RCC 7860 (cell line): ENCODE results near the gene ATG13.

Experiments
- DNase-seq: peaks from one replicate; pipeline ENCODE4 v3.0.0-alpha.2; 2015; ENCODE audit warnings: low spot score
- FAIRE-seq: peaks from 2 replicates; lab custom pipeline; 2012; peaks lifted over from hg19 to GRCh38; lab: Jason Lieb, UNC

ATG13 gene

DNA sequence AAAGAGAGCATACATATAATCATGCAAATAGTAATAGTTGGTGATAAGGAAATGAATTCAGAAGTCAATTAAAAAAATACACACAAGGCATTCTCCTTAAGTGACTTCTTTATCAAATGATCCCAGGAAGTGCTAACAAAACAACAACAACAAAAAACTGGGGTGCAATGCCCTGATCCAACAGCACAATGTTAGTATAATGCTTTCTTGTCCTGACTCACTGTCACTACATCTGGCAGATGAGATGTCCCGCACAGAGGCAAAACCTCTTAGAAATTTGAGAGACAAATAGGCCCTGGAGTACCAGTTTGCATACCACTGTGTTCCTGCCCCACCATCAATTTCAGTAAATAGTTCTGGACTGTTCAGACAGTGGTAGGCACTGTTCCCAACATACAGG is 12.6 kb upstream of the ATG13 start:
- DNase-seq (no peak), FAIRE-seq (no peak)

DNA sequence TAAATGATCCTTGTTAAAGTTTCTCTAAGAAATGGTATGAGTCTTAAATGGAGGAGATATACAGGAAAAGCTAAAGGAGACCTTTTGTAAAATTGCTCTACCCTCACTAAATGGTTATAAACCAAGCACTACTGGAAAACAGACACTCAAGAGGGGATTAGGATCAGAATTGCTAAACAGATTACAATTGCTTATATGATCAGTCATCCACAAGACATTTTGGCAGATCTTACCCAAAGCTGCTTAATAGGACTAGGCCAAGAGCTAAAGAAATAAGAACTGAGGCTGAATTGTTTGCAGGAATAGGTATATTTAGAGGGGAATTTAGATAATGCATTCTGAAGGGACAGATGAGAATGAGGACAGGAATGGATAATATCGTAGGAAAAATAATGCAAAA is 9.8 kb upstream of the ATG13 start:
- FAIRE-seq (no peak), DNase-seq (no peak)

DNA sequence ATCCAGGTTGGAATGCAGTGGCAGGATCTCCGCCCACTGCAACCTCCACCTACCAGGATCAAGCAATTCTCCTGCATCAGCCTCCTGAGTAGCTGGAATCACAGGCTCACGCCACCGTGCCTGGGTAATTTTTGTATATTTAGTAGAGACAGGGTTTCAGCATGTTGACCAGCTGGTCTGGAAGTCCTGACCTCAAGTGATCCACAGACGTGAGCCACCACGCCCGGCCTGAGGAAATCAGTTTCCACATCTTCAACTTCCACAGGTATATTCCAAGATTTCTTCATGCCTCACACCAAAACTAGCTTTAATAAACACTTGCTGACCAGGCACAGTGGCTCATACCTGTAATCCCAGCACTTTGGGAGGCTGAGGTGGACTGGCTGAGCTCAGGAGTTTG is 8.0 kb upstream of the ATG13 start:
- FAIRE-seq (no peak), DNase-seq (no peak)

DNA sequence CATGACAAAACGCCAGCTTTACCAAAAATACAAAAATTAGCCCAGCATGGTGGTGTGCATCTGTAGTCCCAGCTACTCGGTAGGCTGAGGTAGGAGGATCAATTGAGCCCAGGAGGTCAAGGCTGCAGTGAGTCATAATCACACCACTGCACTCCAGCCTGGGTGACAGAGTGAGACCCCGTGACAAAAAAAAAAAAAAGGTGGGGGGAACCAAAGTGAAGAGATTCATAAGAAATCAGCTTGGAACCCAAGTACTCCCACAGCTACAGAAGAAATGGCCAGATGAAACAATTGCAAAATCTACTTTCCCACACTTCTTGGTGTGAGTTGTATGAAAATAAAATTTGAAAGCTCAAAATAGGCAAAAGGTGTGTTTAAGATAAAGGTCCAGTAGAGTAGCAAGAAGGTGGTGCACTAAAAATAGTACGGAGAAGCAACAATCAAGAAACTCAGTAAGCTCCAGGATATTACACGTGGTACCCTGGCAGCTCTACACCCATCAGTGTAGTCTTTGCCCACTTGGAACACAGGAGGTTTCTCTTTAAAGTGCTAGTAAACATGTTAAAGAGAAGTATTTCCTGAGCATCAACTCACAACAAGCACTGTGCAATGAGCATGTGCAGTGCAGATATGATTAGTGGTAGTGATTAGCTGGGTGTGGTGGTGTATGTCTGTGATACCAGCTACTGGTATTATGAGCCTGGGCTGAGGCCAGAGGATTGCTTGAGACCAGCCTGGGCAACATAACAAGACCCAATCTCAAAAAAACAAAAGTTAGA is 5.6 kb upstream of the ATG13 start:
- FAIRE-seq (no peak), DNase-seq (no peak)

DNA sequence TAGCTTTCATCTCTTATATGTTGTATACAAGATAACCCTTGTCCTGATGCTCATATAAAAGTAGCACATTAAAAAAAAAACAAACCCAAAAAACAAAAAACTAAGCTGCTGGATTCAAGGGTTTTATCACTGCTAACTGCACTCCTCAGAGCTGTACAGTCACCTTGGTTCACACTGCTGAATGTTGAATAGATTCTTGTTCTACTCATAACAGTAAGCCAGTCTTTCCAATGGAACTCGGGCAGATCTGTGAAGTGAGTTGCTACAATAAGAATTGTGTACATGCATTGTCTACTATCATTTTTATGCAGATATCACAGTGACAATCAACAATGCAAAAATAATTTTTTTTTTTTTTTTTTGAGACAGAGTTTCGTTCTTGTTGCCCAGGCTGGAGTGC is 5.0 kb upstream of the ATG13 start:
- FAIRE-seq: no peak
- no peak for DNase-seq

DNA sequence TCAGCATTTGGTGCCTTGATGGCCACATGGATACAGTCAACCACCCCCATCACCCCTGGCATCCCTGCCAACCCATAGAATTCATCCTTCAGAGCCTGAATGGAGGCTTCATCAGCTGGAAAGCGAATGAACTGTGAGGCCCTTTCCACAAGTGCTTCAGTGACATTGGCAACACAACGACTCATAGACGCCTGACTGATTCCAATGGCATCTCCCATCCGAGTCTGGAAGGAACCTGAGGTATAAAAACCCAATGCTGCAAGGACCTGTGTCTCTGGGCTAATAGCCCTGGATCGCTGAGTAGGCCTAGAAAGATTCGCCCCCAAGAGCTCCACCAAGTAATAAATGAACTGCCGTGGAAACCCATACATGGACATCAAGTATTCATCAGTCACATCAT is 1.6 kb upstream of the ATG13 start:
- peak; percentile 40 for DNase-seq

DNA sequence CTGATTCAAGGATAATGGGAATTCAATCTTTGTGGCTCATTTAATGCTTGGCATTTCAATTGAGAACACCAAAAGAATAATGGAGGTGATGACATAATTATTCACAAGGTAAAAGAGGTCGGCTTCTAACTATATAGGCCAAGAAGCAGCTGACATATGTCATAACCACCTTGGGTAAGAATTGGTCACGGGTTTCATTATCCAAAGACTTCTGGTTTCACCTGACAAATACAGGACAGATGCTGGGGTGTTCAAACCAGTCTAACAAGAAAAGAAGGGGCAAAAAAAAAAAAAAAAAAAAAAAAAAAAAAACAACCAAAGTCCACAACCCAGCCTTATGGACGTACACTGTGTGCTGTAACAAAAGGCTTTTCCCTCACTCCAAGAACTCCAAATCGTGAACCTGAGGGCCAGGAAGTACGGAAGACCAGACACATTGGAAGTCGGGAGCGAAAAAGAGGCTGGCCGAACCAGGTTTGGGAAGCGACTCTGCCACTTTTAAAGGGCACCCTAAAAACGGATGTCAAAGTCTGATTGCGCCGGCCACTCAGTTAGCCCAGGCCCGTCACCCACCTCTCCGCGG is 711 bp upstream of the ATG13 start:
- no peak for FAIRE-seq

More for the DNA sequence above, 1.6 kb upstream of the ATG13 start:
- no peak for FAIRE-seq

DNA sequence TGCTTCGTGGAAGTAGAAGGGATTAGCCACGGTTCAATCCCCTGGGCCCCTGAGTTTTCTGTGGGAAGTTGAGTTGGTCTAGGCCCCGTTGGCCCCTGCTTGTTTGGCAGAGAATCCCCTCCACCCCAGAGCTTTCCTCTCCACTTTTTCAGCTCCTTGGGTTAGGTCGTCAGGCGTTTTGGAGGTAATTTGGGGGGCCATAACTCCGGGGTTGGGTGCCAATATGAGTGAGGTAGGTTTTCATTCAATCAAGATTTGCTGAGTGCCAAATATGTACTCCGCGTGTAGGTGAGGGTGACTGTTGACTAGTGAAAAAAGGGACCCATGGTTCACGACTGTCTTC is 590 bp downstream of the ATG13 start:
- DNase-seq (no peak), FAIRE-seq (no peak)

More for the DNA sequence above, 711 bp upstream of the ATG13 start:
- no peak for DNase-seq

DNA sequence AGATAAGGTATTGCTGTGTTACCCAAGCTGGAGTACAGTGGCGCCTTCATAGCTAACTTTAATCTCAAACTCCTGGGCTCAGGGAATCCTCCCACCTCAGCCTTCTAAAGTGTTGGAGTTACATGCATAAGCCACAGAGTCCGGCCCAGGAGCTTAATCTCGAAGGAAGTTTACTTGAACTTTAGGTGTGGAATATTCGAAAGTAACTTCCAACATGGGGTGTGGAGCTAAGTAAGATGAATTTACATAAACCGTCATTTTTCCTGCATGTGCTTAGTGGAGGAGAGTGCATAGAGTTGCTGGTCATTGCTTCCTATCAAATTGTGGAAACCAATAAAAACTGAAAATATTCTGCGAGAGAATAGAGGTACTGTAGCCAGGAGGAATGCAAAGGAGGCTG is 1.5 kb downstream of the ATG13 start:
- DNase-seq (no peak), FAIRE-seq (no peak)

DNA sequence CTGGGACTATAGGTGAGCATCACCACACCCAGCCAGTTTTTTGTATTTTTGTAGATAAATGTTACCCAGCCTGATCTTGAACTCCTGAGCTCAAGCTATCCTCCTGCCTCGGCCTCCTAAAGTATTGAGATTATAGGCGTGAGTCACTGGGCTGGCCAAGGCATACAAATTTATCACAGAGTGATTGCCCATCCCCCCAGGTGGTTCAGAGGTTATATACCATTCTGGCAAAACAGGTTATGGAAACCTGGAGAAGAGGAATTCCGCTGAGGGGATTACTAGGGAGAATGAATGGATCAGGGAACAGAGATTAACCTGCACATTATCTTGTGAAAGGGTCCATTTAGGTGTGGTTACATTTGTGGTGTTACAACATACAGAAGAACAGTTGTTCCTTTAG is 8.1 kb downstream of the ATG13 start:
- FAIRE-seq (no peak), DNase-seq (no peak)

DNA sequence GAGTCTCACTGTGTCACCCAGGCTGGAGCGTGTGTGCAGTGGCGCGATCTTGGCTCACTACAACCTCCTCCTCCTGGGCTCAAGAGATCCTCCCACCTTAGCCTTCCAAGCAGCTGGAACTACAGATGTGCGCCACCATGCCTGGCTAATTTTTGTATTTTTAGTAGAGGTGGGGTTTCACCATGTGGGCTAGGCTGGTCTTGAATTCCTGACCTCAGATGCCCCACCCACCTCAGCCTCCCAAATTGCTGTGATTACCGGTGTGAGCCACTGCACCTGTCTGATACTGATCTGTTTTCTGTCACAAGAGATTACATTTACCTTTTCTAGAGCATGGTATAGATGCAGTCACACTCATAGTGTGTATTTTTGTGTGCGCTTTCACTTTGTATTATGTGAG is 11.6 kb downstream of the ATG13 start:
- DNase-seq: no peak

DNA sequence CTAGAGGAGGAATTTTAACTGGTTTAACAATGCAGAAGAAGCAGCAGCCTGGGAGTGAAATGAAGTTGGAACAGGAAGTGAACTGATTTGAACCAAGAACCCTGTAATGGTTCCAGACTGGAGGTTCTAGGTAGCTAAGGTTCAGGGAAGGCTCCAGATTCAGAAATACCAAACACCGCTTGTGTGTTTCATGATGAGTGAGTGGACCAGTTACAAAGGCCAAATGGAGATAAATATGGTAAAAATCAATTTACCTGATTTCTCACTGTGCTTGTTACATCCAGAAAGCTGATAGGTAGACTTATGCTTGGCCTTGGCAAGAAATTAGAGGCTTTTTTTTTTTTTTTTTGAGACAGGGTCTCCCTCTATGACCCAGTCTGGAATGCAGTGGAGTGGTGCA is 12.9 kb downstream of the ATG13 start:
- DNase-seq: no peak
- no peak for FAIRE-seq

More for the DNA sequence above, 11.6 kb downstream of the ATG13 start:
- no peak for FAIRE-seq

DNA sequence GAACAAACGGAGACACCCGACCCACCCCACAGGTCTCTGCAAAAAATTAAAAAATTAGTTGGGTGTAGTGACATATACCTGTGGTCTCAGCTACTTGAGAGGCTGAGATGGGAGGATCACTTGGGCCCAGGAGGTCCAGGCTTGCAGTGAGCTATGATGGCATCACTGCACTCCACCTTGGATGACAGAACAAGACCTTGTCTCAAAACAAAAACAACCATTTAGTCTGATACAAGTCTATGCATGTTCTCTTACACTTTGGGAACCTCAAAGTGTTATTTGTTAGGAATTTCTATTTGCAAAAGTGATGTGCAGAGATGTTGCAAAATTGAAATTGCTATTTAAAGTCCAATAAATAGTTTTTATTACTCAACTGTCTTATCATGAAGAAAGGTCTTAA is 14.3 kb downstream of the ATG13 start:
- DNase-seq: no peak
- no peak for FAIRE-seq

DNA sequence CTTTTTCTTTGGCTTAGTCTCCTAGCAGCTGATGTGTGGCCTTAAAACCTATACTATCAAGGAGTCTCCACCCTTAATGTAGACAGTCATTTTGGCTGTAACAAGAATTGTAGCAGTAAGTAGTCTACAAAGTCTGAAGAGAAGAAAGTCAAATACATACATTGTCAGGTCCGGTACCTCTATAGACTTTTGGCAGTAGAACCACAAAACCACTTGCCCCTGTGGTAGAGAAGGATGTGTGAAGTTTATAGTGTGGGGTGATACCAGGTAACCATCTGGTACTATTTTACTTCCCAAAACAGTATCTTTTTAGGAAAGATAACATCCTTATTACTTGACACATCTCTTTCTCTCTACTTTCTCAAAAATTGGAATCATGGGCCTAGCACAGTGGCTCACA is 15.1 kb downstream of the ATG13 start:
- no peak for FAIRE-seq
- no peak for DNase-seq

DNA sequence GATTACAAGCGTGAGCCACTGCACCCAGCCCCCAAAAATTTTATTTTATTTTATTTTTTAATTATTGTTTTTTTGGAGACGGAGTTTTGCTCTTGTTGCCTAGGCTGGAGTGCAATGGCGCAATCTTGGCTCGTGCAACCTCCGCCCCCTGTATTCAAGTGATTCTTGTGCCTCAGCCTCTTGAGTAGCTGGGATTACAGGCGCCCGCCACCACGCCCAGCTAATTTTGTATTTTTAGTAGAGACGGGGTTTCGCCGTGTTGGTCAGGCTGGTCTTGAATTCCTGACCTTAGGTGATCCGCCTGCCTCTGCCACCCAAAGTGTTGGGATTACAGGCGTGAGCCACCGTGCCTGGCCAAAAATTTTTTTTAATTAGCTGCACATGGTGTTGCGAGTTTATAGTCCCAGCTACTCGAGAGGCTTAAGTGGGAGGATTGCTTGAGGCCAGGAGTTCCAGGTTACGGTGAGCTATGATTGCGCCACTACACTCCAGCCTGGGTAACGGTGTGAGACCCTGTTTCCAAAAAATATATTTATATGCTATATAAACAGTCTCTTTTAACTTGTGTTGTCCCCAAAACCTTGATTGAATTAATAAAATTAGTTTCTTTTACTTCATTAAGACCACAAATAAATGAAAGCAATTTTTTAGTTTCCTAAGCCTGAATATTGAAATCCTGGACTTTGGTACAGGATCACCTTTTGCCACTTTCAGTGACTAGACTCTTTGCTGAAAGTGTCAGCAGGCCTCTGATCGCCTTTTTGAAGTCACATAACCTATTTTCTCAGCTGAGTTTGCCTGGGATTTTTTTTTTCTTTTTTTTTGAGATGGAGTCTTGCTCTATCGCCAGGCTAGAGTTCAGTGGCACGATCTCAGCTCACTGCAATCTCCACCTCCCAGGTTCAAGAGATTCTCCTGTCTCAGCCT is 16.2 kb downstream of the ATG13 start:
- no peak for DNase-seq
- FAIRE-seq: no peak

DNA sequence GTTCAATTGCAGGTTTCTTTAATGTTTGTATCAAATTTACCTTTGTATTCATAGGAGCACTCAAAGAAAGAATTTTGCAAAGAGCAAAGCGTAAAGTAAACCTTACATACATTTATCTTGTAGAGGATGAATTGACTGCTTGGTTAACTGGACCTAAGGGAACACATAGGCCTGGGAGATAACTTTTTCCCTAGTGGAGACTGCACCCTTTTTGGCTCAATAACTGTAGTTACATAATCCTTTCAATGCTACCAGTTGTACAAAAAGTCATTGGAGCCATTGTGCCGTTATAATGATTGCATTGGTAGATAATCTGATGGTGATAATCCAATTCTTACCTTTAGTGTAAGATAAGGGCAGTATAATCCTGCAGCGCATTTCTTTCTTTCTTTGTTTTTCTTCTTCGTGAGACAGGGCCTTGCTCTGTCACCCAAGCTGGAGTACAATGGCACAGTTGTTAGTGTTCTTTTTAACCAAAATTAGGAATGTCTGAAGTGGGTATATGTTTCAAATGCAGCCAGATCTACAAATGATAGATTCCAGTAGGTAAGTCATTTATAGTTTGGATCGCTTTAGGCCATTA is 18.3 kb downstream of the ATG13 start:
- DNase-seq (no peak), FAIRE-seq (no peak)

DNA sequence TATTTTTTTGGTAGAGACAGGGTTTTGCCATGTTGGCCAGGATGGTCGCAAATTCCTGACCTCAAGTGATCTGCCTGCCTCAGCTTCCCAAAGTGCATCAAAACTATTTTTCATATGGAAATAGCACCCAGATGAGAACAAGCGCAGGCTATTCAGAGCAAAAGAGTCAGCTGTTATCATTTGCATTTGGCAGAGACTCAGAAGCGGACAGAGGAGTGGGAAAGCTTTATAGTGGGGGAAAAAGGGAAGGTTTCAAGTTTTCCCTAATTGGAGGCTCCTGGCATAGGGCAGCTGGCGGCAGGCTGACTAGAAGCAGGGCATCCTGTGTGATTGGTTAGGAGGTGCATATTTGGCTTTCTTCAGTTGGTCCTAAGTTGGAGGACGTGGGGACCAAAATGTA is 20.2 kb downstream of the ATG13 start:
- FAIRE-seq (no peak), DNase-seq (no peak)

DNA sequence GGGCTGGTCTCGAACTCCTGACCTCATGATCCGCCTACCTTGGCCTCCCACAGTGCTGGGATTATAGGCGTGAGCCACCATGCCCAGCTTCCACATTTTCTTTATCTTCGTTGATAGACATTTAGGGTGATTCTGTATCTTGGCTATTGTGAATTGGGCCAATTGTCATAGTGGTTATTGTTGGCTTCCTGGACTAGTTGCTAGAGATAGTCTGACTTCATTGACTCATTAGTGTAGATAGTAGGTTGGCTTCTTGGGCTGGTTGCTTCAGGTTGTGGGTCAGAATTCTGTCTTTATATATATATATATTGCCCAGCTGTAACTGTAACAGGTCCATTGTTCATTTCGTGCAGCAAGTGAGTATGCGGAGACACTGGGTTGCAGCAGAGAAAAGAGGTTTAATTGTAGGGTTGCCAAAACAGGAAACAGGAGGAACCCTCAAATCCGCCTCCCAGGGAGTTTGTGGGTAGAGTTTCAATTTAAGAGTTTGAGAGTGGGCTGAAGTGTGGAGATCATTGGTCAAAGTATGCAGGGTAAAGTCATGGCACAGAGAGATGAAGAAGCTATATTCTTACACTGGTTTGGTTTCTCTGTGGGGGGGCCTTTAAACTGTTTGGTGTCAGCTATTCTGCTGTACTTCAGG is 22.0 kb downstream of the ATG13 start:
- FAIRE-seq (no peak), DNase-seq (no peak)

DNA sequence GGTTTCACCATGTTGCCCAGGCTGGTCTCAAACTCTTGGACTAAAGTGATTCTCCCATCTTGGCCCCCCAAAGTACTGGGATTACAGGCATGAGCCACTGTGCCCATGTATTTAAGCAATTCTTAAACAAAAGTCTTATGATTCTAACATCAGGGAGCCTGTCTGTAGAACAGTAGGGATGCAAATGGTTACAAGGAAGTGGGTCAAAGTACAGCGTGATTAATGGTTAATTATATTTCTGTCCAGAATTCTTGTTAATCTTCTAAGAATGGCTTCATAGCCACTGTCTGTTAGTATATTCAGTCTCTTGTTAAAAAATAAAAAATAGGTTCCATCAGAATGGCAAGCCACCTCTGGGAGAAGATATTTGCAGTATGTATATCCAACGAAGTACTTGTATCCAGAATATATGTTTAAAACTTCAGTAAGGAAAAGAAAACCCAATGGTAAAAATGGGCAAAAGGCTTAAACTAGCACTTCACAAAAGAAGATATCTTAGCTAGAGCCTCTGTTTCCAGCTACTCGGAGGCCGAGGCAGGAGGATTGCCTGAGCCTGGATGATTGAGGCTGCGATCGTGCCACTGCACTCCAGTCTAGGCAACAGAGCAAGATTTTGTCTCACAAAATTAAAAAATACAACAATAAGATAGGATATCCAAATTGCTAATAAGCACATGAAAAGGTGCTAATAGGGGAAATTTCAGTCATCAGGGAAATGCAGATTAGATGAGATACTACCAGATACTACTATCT is 22.9 kb downstream of the ATG13 start:
- FAIRE-seq (no peak), DNase-seq (no peak)

DNA sequence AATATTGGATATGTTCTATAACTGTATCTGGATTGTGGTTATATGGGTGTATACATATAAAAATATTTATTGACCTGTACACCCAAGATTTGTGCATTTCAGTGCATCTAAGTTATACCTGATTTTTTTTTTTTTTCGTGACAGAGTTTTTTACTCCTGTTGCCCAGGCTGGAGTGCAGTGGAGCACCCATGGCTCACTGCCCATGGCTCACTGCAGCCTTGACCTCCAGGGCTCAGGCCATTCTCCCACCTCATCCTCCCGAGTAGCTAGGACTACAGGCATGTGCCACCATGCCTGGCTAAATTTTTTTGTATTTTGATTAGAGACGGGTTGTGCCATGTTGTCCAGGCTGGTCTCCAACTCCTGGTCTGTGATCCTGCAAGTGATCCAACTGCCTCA is 24.3 kb downstream of the ATG13 start:
- FAIRE-seq (no peak), DNase-seq (no peak)
